Measurements from ENCODE around the gene HIBADH.

- TF ChIP-seq, protein P1, sequence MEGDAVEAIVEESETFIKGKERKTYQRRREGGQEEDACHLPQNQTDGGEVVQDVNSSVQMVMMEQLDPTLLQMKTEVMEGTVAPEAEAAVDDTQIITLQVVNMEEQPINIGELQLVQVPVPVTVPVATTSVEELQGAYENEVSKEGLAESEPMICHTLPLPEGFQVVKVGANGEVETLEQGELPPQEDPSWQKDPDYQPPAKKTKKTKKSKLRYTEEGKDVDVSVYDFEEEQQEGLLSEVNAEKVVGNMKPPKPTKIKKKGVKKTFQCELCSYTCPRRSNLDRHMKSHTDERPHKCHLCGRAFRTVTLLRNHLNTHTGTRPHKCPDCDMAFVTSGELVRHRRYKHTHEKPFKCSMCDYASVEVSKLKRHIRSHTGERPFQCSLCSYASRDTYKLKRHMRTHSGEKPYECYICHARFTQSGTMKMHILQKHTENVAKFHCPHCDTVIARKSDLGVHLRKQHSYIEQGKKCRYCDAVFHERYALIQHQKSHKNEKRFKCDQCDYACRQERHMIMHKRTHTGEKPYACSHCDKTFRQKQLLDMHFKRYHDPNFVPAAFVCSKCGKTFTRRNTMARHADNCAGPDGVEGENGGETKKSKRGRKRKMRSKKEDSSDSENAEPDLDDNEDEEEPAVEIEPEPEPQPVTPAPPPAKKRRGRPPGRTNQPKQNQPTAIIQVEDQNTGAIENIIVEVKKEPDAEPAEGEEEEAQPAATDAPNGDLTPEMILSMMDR (IDR thresholded peaks at IDR 0.05 in 2 of 3, conservative IDR thresholded peaks at IDR 0.05 in 1 of 3; ENCODE audit: insufficient read depth in 2 of 3, low read depth in 1 of 3, low read length in 3 of 3): no peak
- no peak for TF ChIP-seq SMC3 (conservative IDR thresholded peaks at IDR 0.05; ENCODE audit: insufficient read depth, low read depth, low read length)
- TF ChIP-seq ZFP36 (IDR thresholded peaks at IDR 0.05; ENCODE audit: low read depth, low read length, partially characterized antibody): no peak
- no peak for TF ChIP-seq ZNF311 (CRISPR knock-in tag; IDR thresholded peaks at IDR 0.05)
- TF ChIP-seq, protein P2, sequence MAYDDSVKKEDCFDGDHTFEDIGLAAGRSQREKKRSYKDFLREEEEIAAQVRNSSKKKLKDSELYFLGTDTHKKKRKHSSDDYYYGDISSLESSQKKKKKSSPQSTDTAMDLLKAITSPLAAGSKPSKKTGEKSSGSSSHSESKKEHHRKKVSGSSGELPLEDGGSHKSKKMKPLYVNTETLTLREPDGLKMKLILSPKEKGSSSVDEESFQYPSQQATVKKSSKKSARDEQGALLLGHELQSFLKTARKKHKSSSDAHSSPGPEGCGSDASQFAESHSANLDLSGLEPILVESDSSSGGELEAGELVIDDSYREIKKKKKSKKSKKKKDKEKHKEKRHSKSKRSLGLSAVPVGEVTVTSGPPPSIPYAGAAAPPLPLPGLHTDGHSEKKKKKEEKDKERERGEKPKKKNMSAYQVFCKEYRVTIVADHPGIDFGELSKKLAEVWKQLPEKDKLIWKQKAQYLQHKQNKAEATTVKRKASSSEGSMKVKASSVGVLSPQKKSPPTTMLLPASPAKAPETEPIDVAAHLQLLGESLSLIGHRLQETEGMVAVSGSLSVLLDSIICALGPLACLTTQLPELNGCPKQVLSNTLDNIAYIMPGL (CRISPR knock-in tag; IDR thresholded peaks at IDR 0.05): no peak
Measured at GRCh38 chr7:27651702-27652101, 11.0 kb downstream of the HIBADH start.
